SKM-1 treated with dmso at 0.1 percent for 144 hours (cell line): ENCODE data around the gene SRP14.

ENCODE experiments used
- DNase-seq: peaks from one replicate; lab custom pipeline; 2025; ENCODE audit not compliant: unreplicated experiment; lab: John Stamatoyannopoulos, UW

SRP14 gene

GRCh38 chr15:40069178-40070165 lies 30.5 kb upstream of the SRP14 start:
- DNase-seq: no peak

- no peak for DNase-seq
These were observed 29.1 kb upstream of the SRP14 start for GRCh38 chr15:40067921-40068624.

GRCh38 chr15:40066589-40066988 lies 27.6 kb upstream of the SRP14 start:
- no peak for DNase-seq

GRCh38 chr15:40065166-40065565 lies 26.2 kb upstream of the SRP14 start:
- DNase-seq: no peak

- DNase-seq: no peak
These were observed 25.4 kb upstream of the SRP14 start for GRCh38 chr15:40064231-40064894.

GRCh38 chr15:40063563-40064011 lies 24.6 kb upstream of the SRP14 start:
- DNase-seq: no peak

GRCh38 chr15:40062816-40063562 lies 24.0 kb upstream of the SRP14 start:
- DNase-seq: no peak

GRCh38 chr15:40061212-40061901 lies 22.4 kb upstream of the SRP14 start:
- no peak for DNase-seq

- no peak for DNase-seq
These were observed 21.4 kb upstream of the SRP14 start for GRCh38 chr15:40060236-40060961.

GRCh38 chr15:40059821-40060220 lies 20.8 kb upstream of the SRP14 start:
- DNase-seq: no peak

- no peak for DNase-seq
These were observed 19.6 kb upstream of the SRP14 start for GRCh38 chr15:40058476-40059140.

- DNase-seq: no peak
These were observed 16.8 kb upstream of the SRP14 start for GRCh38 chr15:40055576-40056293.

GRCh38 chr15:40054855-40055575 lies 16.0 kb upstream of the SRP14 start:
- no peak for DNase-seq

- no peak for DNase-seq
These were observed 15.5 kb upstream of the SRP14 start for GRCh38 chr15:40054605-40054854.

GRCh38 chr15:40053831-40054604 lies 15.0 kb upstream of the SRP14 start:
- no peak for DNase-seq

- no peak for DNase-seq
These were observed 14.3 kb upstream of the SRP14 start for GRCh38 chr15:40053079-40053830.

GRCh38 chr15:40052604-40053003 lies 13.6 kb upstream of the SRP14 start:
- DNase-seq: no peak
